Activated T-helper 1 cell treated with Interleukin-2 at 50 U/mL for 16 hours (primary cell): ENCODE results near the gene ZNF467.

ENCODE experiments used
- DNase-seq: peaks from one replicate; pipeline ENCODE4 v3.0.0-alpha.2; 2020; ENCODE audit warnings: low read depth

ZNF467 gene

DNA sequence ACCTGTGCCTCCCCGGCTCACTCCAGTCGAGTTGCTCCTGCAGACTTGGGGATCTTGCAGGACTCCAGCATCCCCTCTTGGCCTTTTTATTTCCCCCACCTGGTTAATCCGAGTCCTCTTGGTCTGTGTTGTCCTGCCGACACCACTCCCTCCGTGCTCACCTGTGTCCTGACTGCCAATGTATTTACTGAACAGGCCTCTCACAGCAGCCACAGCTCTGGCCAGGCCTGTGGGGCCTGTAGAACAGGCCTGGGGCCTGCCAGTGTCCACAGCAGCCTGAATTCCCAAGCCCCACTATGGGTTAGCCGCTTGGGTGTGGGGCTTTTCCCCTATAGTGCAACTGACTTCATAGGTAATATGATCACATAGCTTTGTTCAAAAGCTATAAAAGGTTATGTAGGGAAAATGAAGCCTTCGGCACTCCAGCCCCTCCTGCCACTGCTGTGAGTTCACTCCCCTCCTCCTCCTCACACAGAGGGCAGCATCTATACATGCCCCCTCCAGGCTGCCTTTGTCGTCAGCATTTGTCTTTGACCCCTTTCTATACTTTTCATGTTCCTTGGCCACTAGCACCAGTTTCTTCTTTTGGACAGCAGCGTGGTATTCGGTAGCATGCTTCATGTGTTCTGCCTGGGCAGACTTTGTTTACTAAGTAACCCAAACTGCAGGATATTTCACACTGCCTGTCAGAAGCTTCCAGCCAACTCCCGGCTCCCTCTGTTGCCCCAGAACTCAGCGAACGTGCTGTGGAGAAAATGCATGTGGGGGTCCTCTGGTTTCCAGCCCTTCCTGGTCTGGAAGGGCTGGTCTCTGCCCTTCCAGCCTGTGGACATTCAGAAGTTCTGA is 46.1 kb downstream of the ZNF467 start:
- no peak for DNase-seq

DNA sequence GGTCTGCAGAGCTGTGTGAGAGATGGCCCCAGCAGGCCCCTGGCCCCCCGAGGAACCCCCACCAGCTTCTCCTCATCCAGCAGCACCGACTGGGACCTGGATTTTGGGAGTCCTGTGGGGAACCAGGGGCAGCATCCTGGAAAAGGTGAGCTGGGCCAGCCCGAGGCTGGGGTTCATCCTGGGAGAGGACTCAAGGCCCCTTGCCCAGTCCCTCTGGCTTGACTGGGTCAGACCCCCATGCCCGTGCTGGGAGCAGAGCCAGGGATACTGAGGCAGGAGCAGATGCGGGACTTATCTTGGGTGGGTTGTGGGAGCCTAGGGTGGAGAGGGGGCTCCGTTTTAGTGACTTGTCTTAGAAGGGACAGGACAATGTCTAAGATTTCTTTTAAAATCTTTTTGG is 47.5 kb downstream of the ZNF467 start:
- DNase-seq, result no peak

DNA sequence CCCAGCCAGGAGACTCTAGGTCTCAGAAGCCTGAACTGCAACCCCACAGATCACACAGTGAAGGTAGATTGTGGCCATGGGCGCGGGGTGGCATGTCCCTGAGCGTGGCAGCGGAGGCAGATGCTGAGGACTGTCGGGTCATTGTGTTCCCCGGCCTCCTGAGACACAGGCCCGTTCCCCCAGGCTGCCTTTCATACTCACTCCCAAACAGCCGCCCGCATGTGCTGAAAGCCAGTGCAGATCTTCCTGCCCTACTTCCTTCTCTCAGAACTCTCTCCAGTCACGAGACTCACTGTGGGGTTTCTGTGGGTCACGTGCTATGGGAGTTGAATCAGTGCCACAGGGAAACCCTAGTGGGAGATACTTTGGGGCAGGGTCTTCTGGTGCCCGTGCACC is 48.0 kb downstream of the ZNF467 start:
- DNase-seq, result no peak

DNA sequence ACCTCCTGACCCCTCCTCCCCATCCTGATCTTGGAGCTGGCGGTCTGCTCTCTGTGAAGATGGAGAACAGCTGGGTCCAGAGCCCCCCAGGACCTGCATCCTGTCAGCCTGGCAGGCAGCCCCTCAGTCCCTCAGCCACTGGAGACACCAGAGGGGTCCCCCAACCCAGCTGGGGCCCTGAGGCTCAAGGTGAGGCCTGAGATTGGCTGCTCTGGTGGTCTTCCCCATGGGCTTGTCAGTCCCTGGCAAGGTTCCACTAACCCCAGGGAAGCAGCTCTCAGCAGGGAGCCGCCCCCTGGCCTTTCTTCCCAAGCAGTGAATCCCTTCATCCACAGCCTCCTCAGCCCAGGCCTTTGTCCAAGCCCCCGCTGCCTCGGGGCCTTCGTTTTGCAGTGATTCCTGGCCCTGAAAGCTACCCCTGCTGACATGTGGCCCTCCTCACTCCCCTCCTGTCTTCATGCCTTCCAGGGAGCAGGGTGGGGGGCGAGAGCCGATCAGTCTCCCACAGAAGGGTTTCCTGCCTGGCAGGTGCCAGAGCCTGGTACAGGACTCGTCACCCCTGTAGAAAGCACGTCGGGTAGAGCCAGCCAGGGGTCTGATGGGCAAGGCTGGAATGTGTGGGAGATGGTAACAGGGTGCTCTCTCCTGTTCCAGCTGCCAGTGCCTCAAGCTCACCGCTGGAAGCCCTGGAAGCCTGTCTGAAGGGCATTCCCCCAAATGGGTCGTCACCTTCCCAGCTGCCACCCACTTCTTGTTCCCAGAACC is 48.5 kb downstream of the ZNF467 start:
- no peak for DNase-seq

DNA sequence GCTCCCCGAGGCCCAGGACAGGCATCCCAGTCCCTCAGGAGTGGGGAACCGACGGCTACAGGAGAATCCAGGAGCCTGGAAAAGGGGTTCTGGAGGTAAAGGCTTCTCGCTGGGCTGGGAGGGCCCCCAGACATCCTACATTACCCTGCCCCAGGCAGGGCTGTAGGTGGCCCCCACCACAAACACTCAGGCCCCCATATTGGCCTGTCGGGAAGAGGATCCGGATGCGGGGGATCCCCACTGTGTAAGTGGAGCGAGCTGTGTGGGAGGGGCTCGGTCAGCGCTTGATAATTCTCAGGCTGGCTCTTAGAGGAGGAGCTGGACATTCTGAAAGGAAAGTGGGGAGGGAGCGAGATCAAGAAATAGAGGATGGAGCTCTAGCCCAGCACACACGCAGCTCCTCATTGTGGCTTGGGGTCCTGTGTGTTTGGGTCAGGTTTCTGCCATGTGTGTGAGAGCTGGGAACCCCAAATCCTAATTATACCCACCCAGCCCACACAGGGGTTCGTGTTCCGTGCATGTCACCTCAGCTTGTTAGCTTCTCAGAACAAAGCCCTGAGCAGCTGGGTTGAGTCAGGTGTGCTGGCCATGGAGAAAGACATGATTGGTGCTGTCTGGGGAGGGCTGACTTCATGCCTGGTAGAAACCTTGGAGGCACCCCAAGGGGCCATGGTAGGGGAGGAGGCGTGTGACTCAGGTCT is 49.4 kb downstream of the ZNF467 start:
- no peak for DNase-seq

DNA sequence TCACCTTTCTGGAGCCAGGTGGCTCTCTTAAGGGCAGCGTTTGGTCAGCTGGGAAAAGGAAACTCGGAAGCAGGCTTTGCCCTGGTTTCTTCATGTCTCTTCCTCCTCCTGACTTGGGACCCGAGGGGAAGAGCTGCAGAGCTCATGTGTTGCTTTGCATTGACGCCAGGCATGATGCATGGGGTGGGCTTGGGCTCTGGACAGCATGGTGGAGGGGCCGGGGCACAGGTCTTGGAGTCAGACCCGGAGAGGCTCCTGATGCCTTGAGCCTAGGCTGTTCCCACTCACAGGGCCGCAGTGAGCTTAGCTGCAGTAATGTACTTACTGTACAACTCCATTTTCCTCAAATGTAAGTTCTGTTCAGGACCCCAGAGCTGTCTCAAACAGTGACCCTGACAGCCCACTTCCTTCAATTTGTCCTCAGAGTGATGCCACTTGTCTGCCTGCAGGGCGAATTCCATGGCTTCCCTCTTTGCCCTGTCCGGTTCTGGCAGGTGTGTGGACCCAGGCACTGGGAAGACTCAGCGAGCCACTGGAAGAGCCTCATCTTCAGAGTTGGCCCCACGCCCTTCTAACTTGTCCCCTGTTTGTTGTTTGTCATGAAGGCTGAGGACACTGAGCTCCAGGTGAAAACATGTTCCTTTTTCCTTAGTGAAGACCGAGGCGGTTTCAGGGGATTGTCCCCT is 50.2 kb downstream of the ZNF467 start:
- DNase-seq, result no peak

DNA sequence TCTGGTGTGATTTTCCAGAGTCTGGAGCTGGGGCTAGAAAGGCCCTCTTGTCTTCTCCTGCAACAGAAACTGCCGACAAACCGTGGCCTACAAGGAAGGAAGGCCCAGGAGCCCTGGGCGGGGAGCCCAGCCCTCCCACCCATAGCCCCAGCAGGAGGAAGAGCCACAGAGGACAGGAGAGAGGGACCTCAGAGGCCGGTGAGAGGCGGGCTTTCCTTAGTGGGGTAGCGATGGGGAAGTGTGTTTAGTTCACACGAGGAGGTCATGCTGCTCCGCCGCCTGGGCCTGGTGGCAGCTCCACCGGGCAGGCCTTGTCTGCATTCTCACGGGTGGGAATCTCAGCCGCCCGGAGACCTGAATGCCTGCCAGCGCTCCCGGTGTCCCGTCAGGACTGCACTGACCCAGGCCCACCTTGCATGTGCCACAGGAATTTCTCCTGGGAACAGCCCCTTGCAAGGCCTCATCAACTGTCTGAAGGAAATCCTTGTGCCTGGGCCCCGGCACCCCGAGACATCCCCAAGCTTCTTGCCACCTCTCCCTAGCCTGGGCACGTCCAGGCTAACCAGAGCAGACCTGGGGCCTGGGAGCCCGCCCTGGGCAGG is 50.9 kb downstream of the ZNF467 start:
- DNase-seq, result no peak

DNA sequence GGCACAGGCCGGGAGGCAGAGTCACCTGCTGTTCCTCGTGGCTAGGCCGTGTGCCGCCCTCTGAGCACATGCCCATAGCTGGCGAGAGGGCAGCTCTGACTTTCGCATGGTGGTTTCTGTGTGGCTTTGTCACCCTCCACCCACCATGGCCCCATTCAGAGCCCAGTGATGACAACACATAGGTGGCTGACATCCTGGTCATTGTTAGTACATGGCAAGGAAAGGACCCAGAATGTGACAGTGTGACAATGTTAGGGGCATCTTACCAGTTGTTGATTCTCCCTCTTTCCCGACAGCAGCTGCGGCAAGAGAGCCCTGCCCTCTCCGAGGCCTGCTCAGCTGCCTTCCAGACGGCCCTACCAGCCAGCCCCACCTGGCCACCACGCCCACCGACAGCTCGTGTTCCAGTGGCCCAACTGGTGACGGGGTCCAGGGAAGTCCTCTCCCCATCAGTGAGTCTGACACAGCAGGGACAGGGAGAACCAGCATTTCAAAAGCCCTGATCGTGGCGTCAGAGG is 52.2 kb downstream of the ZNF467 start:
- no peak for DNase-seq

DNA sequence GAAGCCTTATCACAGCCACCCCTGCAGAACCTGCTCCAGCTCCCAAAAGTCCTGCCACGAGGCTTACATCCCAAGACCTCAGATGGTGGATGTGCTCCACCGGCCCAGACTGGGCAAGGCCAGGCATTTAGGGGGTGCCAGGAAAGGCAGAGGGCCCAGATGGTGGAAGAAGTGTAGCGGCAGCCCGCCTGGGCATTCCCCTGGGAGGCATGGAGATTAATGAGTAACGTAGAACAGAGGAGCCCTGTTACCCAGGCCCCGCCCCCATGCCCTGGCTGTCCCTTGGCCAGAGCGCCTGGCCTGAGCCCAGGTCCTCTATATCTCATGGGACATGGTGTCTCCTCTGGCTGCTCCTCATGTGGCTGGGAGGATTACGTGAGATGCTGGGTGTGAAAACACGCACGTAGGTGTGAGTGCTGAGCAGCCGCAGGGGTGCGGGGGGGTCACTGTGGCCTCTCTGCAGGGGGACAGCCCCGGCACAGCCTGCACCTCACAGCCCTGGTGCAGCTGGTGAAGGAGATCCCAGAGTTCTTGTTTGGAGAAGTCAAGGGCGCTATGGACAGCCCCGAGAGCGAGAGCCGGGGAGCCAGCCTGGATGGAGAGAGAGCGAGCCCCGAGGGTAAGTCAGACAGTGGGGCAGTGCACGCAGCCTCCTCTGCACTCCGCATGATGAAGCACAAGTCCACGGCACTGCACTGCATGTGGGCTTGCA is 52.9 kb downstream of the ZNF467 start:
- DNase-seq, result no peak

DNA sequence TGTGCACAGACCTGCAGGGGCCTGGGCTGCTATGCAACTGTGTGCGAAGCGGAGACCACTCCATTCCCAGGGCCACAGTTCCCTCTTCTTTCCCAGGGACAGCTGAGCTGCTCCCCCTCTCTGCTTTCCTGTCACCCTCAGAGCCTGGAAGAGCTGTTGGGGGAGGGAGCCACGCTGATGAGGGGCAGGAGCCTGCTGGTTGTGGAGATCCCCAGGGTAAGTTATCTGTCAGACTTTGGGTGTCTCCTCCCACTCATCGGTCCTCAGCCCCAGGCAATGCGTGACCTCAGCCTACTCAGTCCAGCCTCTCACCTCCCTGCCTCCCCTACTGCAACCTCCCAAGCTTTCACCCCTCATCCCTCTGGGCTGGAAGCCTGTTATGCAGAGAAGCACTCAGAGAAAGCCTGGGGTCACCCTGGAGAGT is 53.5 kb downstream of the ZNF467 start:
- no peak for DNase-seq

DNA sequence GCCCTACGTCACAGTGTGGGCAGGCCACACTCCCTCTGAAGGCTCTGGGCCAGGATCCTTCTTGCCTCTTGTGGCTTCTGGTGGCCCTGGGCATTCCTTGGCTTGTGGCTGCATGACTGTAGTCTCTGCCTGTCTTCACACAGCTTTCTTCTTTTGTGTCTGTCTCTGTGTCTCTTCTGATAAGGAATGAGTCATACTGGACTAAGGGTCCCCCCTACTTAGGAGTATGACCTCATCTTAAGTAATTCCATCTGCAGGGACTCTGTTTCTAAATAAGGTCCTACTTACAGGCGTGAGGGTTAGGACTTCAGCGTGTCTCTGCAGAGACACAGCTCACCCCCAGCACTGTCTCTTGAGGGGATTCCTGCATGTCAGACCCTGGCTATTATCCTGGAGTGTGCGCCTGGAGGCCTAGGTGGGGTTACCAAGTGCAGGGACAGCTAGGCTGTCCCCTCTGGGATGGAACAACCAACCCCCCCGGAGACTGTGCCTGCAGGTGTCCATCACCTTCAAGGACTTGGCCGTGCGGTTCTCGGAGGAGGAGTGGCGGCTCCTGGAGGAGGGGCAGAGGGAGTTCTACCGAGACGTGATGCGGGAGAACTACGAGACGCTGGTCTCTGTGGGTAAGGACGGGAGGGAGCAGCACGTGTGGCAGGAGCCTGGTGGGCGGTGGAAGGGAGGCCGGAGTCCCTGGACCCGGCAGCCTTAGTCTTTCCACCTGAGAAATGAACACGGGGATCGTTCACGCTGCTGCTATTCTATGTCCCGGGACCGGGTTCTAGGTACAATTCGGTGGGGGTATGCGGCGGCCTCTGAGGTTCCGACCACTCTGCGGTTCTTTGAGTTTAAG is 54.1 kb downstream of the ZNF467 start:
- no peak for DNase-seq

DNA sequence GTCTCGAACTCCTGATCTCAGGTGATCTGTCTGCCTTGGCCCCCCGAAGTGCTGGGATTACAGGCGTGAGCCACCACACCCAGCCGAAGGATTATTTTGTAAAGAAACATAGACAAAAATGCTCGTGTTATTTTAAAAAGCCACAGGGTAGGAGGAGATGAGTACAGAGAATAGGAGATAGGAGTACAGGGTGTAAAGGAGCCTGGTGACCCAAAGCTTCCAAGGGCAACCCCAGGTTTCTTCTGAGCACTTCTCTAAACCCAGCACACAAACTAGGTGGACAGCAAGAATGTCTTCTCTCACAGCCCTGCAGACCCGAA is 54.7 kb downstream of the ZNF467 start:
- no peak for DNase-seq

DNA sequence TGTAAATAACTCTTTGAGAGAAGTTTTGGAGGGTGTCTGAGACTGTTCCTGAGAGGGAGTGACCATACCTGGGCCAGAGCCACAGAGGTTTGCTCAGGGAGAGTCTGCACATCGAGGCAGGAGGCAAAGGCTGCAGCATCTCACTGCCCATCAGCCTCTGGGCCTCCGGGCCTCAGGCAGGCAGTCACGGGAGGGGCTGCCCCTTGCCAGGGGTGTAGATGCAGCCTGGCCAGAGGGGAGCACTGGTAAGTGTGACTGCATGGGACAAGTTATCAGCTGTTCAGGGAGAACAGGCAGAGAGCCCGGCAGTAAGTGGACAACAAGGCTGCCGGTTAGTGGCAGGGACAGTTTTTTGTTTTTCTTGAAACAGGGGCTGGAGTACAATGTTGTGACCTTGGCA is 55.9 kb downstream of the ZNF467 start:
- DNase-seq, result no peak

DNA sequence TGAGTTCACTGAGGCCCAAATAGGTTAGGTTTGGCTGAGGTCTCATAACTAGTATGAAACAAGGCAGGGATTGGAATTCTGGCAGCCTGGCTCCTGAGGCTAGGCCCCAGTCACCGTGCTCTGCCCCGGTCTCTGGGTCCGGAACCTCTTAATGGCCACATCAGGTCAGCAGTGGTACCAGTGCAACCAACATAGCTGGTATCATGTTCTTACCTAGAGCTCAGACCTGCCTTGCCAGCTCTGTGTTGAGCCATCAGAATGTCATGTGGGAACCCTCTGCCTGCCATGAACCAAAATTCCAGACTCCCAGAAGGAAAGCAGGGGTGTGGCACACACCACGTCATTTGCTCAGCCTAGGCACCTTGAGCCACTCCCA is 56.5 kb downstream of the ZNF467 start:
- no peak for DNase-seq

DNA sequence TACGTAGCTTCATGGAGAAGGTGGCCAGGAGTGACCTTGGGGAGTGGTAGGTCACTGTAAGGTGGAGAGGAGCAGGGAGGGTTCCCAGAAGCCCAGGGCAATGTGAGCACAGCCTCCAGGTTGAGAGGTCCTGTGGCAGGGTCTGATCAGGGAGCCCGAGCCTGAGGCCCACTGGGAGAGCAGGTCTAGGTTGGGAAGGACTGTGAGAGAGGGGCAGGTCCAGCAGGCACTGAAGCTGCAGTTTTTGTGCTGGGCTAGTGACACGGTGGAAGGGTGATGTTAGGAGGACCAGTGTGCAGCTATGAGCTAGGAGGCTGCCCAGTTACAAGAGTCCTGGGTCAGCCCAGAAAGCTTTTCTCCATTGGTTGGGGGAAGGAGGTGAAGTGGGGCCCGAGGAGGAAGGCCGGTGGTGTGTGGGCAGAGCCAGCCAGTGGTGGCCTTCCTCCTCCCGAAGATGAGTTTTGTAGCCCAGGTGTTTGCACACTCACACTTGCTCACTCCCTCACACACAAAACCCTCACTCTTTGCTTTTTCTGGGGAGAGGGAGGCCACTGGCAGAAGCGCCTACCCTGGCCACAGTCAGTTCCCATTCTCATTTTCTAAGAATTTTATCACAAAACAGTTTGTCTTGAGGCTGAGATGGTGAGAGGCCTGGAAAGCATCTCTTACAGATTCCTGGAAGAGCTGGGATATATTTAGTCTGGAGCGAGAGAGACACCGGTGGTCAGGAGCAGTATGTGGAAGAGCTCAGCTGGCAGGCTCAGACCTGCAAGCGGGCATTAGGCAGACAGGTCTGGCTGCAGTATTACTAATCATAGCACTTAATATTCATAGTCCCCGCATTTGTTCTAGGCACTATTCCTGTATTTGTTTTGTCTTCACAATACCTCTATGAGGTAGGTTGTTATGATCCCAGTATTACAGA is 57.1 kb downstream of the ZNF467 start:
- no peak for DNase-seq

DNA sequence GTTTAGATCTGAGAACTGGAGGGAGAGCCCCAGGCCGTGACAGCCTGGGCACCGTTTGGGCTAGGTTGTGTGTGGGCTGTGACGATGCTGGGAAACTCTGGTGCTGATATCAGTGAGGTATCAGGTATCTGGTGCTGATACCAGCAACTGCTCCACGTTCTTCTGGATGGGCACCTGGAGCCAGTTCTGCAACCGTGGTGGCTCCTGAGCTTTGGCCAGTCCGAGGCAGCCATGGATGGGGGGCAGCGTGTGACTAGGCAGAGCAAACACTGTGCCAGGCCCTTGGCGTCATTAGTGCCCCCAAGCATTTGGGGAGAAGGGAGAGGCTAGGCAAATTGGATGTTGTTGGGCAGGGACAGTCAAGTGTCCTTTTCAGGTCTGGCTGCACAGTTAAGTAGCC is 57.9 kb downstream of the ZNF467 start:
- no peak for DNase-seq

DNA sequence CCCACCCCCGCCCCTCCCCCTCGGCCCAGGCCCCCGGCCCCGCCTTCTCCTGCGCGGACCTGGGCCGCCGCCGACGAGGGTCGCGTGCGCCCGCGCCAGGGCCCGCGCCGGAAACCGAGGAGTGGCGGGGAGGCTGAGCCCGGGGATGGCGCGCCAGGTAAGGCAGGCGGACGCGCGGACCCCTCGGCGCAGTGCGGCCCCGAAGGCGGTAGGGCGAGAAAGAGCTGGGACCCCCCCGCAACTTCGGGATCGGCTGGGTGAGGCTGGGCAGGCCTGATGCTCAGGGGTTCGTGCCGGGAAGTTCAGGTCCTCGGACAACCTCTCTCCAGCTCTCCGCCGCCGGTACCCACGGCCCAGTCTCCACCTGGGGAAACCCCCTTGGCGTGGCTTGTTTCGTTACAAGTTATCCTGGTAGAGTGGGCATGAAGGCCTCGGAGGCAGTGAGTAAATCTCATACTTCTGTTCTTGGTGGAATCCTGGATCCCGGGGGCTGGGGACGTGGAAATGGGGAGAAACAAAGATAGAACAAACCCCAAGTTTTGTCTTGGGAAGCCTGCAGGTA is 58.4 kb downstream of the ZNF467 start:
- DNase-seq, result no peak
